SK-N-SH treated with all-trans-retinoic acid at 6 μM for 48 hours (cell line): Measurements from ENCODE around the gene CLIC5.

Experiments
- ATAC-seq: fragments of 200-7000 bp; cut with Tn5 transposase; 3 replicates; pipeline ENCODE4 v1.9.1; 2020; ENCODE audit warnings: mild to moderate bottlenecking, moderate library complexity
- ARNTL ChIP-seq: fragments of 450-650 bp; formaldehyde crosslinking; IDR thresholded peaks from 2 replicates; pipeline ENCODE4 v1.5.0; 2020; ENCODE audit warnings: low read depth, mild to moderate bottlenecking, moderate library complexity, borderline replicate concordance
- BACH2 ChIP-seq: fragments of 250-450 bp; sonication (Bioruptor Pico); IDR thresholded peaks from 2 replicates; pipeline ENCODE4 v1.9.0; 2021; ENCODE audit warnings: mild to moderate bottlenecking, borderline replicate concordance
- CSDC2 ChIP-seq: fragments of 250-450 bp; sonication (Bioruptor Pico); IDR thresholded peaks from 2 replicates; pipeline ENCODE4 v1.5.0; 2020; ENCODE audit warnings: mild to moderate bottlenecking, moderate library complexity
- ESRRG ChIP-seq: fragments of 250-450 bp; sonication (Bioruptor Pico); IDR thresholded peaks from 2 replicates; pipeline ENCODE4 v1.6.1; 2021; ENCODE audit warnings: mild to moderate bottlenecking
- GLIS3 ChIP-seq: fragments of 250-450 bp; sonication (Bioruptor Pico); IDR thresholded peaks from 2 replicates; pipeline ENCODE4 v1.5.0; 2020; ENCODE audit warnings: mild to moderate bottlenecking, moderate library complexity
- ISL1 ChIP-seq: fragments of 250-450 bp; sonication (Bioruptor Pico); IDR thresholded peaks from 2 replicates; pipeline ENCODE4 v2.1.2; 2022; ENCODE audit warnings: mild to moderate bottlenecking, moderate library complexity
- OSR1 ChIP-seq: fragments of 250-450 bp; sonication (Bioruptor Pico); IDR thresholded peaks from 2 replicates; pipeline ENCODE4 v1.8.0; 2022; ENCODE audit warnings: moderate library complexity, mild to moderate bottlenecking, inconsistent platforms
- PATZ1 ChIP-seq: fragments of 250-450 bp; sonication (Bioruptor Pico); IDR thresholded peaks from 2 replicates; pipeline ENCODE4 v1.8.0; 2020; ENCODE audit warnings: mild to moderate bottlenecking, moderate library complexity, borderline replicate concordance
- POU6F1 ChIP-seq: fragments of 250-450 bp; sonication (Bioruptor Pico); IDR thresholded peaks from 2 replicates; pipeline ENCODE4 v1.8.0; 2021; ENCODE audit warnings: low read depth, mild to moderate bottlenecking, moderate library complexity, borderline replicate concordance
- PPARA ChIP-seq: fragments of 250-450 bp; sonication (Bioruptor Pico); IDR thresholded peaks from 2 replicates; pipeline ENCODE4 v1.5.0; 2020; ENCODE audit warnings: mild to moderate bottlenecking, borderline replicate concordance
- SNAI2 ChIP-seq: fragments of 250-450 bp; sonication (Bioruptor Pico); IDR thresholded peaks from 2 replicates; pipeline ENCODE4 v1.5.0; 2020; ENCODE audit warnings: mild to moderate bottlenecking, moderate library complexity
- TCF4 ChIP-seq: fragments of 250-450 bp; sonication (Bioruptor Pico); IDR thresholded peaks from 2 replicates; pipeline ENCODE4 v1.8.0; 2021; ENCODE audit warnings: mild to moderate bottlenecking, moderate library complexity, borderline replicate concordance
- TOX ChIP-seq: fragments of 250-450 bp; sonication (Bioruptor Pico); IDR thresholded peaks from 2 replicates; pipeline ENCODE4 v1.8.0; 2021; ENCODE audit warnings: mild to moderate bottlenecking, moderate library complexity, borderline replicate concordance
- ZFP3 ChIP-seq: fragments of 250-450 bp; sonication (Bioruptor Pico); IDR thresholded peaks from 2 replicates; pipeline ENCODE4 v1.5.0; 2020; ENCODE audit warnings: mild to moderate bottlenecking, moderate library complexity
- ZFP30 ChIP-seq: fragments of 450-650 bp; formaldehyde crosslinking; IDR thresholded peaks from 2 replicates; pipeline ENCODE4 v1.5.0; 2022; ENCODE audit warnings: mild to moderate bottlenecking, moderate library complexity
- ZNF565 ChIP-seq: fragments of 450-650 bp; formaldehyde crosslinking; conservative IDR thresholded peaks from 2 replicates; pipeline ENCODE4 v1.5.0; 2020; ENCODE audit warnings: low read depth, mild to moderate bottlenecking, moderate library complexity
- ZNF70 ChIP-seq: fragments of 450-650 bp; formaldehyde crosslinking; IDR thresholded peaks from 2 replicates; pipeline ENCODE4 v1.5.0; 2020; ENCODE audit warnings: mild to moderate bottlenecking, moderate library complexity
- ZNF8 ChIP-seq: fragments of 450-650 bp; formaldehyde crosslinking; IDR thresholded peaks from 2 replicates; pipeline ENCODE4 v1.5.0; 2020; ENCODE audit warnings: mild to moderate bottlenecking, moderate library complexity
- TF ChIP-seq, protein P1 (sequence below): fragments of 250-450 bp; sonication (Bioruptor Pico); IDR thresholded peaks from 2 replicates; pipeline ENCODE4 v1.5.0; 2020; ENCODE audit warnings: mild to moderate bottlenecking, moderate library complexity

The CLIC5 gene

DNA sequence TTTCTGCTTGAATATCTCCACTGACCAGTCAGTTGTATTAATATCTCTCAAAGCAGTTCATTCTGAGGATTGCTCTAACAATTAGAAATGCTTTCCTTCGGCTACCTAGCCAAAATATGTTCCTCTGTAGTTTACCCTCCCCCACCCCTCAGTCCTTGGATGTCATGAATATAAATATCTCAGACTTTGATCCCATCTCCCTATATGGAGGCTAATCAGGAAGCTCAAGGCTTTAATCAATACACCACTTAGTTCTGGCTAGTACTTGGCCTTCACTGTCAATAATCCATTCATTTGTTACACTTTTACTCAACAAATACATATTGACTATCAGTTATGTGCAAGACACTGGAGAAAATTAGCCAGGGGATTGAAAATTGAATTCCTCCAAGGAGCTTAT is 60.1 kb downstream of the CLIC5 start (continued):
- TF ChIP-seq, protein P1, sequence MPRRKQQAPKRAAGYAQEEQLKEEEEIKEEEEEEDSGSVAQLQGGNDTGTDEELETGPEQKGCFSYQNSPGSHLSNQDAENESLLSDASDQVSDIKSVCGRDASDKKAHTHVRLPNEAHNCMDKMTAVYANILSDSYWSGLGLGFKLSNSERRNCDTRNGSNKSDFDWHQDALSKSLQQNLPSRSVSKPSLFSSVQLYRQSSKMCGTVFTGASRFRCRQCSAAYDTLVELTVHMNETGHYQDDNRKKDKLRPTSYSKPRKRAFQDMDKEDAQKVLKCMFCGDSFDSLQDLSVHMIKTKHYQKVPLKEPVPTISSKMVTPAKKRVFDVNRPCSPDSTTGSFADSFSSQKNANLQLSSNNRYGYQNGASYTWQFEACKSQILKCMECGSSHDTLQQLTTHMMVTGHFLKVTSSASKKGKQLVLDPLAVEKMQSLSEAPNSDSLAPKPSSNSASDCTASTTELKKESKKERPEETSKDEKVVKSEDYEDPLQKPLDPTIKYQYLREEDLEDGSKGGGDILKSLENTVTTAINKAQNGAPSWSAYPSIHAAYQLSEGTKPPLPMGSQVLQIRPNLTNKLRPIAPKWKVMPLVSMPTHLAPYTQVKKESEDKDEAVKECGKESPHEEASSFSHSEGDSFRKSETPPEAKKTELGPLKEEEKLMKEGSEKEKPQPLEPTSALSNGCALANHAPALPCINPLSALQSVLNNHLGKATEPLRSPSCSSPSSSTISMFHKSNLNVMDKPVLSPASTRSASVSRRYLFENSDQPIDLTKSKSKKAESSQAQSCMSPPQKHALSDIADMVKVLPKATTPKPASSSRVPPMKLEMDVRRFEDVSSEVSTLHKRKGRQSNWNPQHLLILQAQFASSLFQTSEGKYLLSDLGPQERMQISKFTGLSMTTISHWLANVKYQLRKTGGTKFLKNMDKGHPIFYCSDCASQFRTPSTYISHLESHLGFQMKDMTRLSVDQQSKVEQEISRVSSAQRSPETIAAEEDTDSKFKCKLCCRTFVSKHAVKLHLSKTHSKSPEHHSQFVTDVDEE (CRISPR knock-in tag) = no peak
- TF ChIP-seq ZFP30 (CRISPR knock-in tag) (no peak), GLIS3 (CRISPR knock-in tag) (no peak), POU6F1 (CRISPR knock-in tag) (no peak), ARNTL (CRISPR knock-in tag) (no peak), ZNF70 (CRISPR knock-in tag) (no peak), ESRRG (CRISPR knock-in tag) (no peak), ISL1 (CRISPR knock-in tag) (no peak), OSR1 (no peak)
- TF ChIP-seq, all 23 proteins: peak for 0

- TF ChIP-seq PATZ1 (CRISPR knock-in tag) (no peak), ARNTL (CRISPR knock-in tag) (no peak), SNAI2 (CRISPR knock-in tag) (no peak), ZFP30 (CRISPR knock-in tag) (no peak), ZFP3 (CRISPR knock-in tag) (no peak), OSR1 (no peak), TOX (CRISPR knock-in tag) (no peak), ISL1 (CRISPR knock-in tag) (no peak), POU6F1 (CRISPR knock-in tag) (no peak), CSDC2 (CRISPR knock-in tag) (no peak), BACH2 (no peak), ZNF8 (CRISPR knock-in tag) (no peak), ZNF565 (CRISPR knock-in tag) (no peak), PPARA (CRISPR knock-in tag) (no peak), ZNF70 (CRISPR knock-in tag) (no peak)
- TF ChIP-seq, protein P1 (CRISPR knock-in tag) = no peak
- TF ChIP-seq, all 23 proteins: peak for 0
- no peak for ATAC-seq
Observed at GRCh38 chr6:45952546-45952945, 63.1 kb downstream of the CLIC5 start.

DNA sequence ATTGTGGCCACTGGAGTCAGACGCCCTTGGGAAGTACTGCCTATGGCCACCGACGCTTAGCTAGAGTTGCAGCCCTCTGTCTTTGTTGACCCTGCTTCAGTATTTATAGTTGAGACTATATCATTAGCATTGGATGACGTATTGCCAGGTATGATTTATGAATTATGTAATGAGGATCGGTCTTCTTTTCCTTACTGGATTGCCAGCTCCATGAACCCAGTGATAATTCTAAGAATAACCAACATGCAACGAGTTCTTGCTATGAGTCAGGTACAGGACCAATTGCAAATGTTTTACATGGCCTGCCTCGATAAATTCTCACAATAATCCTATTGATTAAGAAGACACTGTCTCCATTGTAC is 63.5 kb downstream of the CLIC5 start:
- ATAC-seq = no peak
- TF ChIP-seq, protein P1 (CRISPR knock-in tag) = no peak
- TF ChIP-seq CSDC2 (CRISPR knock-in tag) = no peak
- no peak for TF ChIP-seq TCF4 (CRISPR knock-in tag)
